Measurements from ENCODE around the gene SYNDIG1. TPM values are rescaled to one million over a fixed set of nuclear protein-coding genes. Genes with fewer than 3 reads are reported as not detected.

The SYNDIG1 gene
- total and polyA plus RNA-seq, 2 of the 4 experiments (the other 2 are of a cell fraction): not detected

GRCh38 chr20:24581443-24582170 is 112.2 kb downstream of the SYNDIG1 start:
- in situ Hi-C loops (cut with MboI; ENCODE audit: low sequenced_read_pairs): no loop called here

More at GRCh38 chr20:24581443-24582170, 112.2 kb downstream of the SYNDIG1 start:
- Histone ChIP-seq H3K4me1 (ENCODE audit: control insufficient read depth, insufficient read depth, low read length) (no peaks in the 10 kb centered on the region), H2AK5ac (ENCODE audit: low read depth, low read length) (no peak overlapping the region), H2AFZ (replicated peaks; ENCODE audit: low read length, poor library complexity) (peak overlapping the region; percentile 43), H2AK9ac (replicated peaks; ENCODE audit: low read depth, low read length, poor library complexity) (no peak overlapping the region), H3K36me3 (ENCODE audit: control insufficient read depth, insufficient read depth, low read length) (no peaks in the 10 kb centered on the region), H3K27ac (ENCODE audit: insufficient read depth, low read length) (no peak overlapping the region), H2BK5ac (ENCODE audit: low read depth, low read length, poor library complexity, severe bottlenecking) (no peak overlapping the region), H3K23ac (ENCODE audit: low read depth, low read length) (no peak overlapping the region), H3K18ac (ENCODE audit: low read depth, low read length) (no peak overlapping the region), H3K56ac (ENCODE audit: extremely low read depth, insufficient read depth, low read length) (no peak overlapping the region), H3K4me3 (ENCODE audit: insufficient read depth, low read depth, low read length) (no peak overlapping the region), H3K4ac (ENCODE audit: low read depth, low read length) (no peak overlapping the region), H2BK20ac (ENCODE audit: low read depth, low read length) (no peak overlapping the region), H4K91ac (ENCODE audit: insufficient read depth, low read depth, low read length) (no peak overlapping the region), H3K27me3 (ENCODE audit: control insufficient read depth, insufficient read depth, low read length) (peaks cover 11% of the 10 kb centered on the region), H3K14ac (replicated peaks; ENCODE audit: low read depth, low read length) (no peak overlapping the region), H3K4me2 (ENCODE audit: low read depth, low read length) (no peak overlapping the region), H2BK15ac (ENCODE audit: low read depth, low read length) (no peak overlapping the region), H4K5ac (ENCODE audit: low read depth, low read length) (no peak overlapping the region), H3K9me1 (ENCODE audit: insufficient read depth, low read length) (no peaks in the 10 kb centered on the region), H3K79me1 (ENCODE audit: low read depth in 1 of 2, low read length in 2 of 2) (no peaks in the 10 kb centered on the region), H4K8ac (ENCODE audit: low read depth in 2 of 2, low read length in 2 of 2) (no peak overlapping the region), H3K9ac (ENCODE audit: low read depth, low read length) (no peak overlapping the region), H4K20me1 (ENCODE audit: insufficient read depth, low read length) (no peaks in the 10 kb centered on the region), H2BK120ac (ENCODE audit: low read depth, low read length) (no peak overlapping the region), H3K9me3 (ENCODE audit: control insufficient read depth, insufficient read depth, low read length) (no peaks in the 10 kb centered on the region)
- dilution Hi-C loops (cut with HindIII; ENCODE audit: low sequenced_read_pairs, unreplicated experiment) (no loop called here), intact Hi-C loops (cut with micrococcal nuclease) (no loop called here)
- no peak for DNase-seq
- WGBS, 2 experiments (ENCODE audit: extremely low coverage in 2 of 2, insufficient read length in 1 of 2): 71% methylated on average over 5 of the region's 13 CpGs; no CpG with 5 or more reads in 1 of the 2 experiments
- no TSS peak for BruUV-seq (replicated peaks)
- CTCF ChIA-PET: no interaction called here
- no peak for ATAC-seq (ENCODE audit: low read depth)
- POLR2A ChIA-PET (ENCODE audit: unreplicated experiment): no interaction called here
- TF ChIP-seq SMC3 (IDR thresholded peaks at IDR 0.05; ENCODE audit: low read depth, low read length) (no peak), NFE2L2 (IDR thresholded peaks at IDR 0.05; ENCODE audit: low read depth, low read length) (no peak), RAD21 (IDR thresholded peaks at IDR 0.05; ENCODE audit: low read length) (no peak)

Measured in IMR-90 (cell line).